ENCODE data around the gene SPTY2D1.

- TF ChIP-seq EZH2 (IDR thresholded peaks at IDR 0.05) (no peak), POLR2AphosphoS5 (IDR thresholded peaks at IDR 0.05; ENCODE audit: borderline replicate concordance, low read depth, low read length) (no peak), FOXP2 (optimal IDR thresholded peaks at IDR 0.05; ENCODE audit: control extremely low read depth, extremely low read length, insufficient read depth) (no peak)
Measured at GRCh38 chr11:18641677-18642076, 7.5 kb upstream of the SPTY2D1 start.

All from SK-N-MC (cell line).